B cell (primary cell): ENCODE data around the gene ANTXR1. TPM values are rescaled to one million over a fixed set of nuclear protein-coding genes. Genes with fewer than 3 reads are reported as not detected.

Experiments
- ATAC-seq: fragments of 200-7000 bp; cut with Tn5 transposase; one replicate; pipeline ENCODE4 v1.10.0; 2021; ENCODE audit warnings: low read depth, mild to moderate bottlenecking, moderate number of reproducible peaks, moderate library complexity
- CTCF ChIA-PET: fragments of 350-600 bp; sonication (Branson Sonifier 250); formaldehyde crosslinking; loops from one replicate; lab custom pipeline; 2021; ENCODE audit warnings: antibody characterized with exemption, inconsistent platforms; lab: Charles Lee
- POLR2A ChIA-PET: fragments of 350-600 bp; sonication (Branson Sonifier 250); formaldehyde crosslinking; loops from one replicate; lab custom pipeline; 2021; ENCODE audit warnings: antibody characterized with exemption; lab: Charles Lee
- DNase-seq: peaks from one replicate; pipeline ENCODE4 v3.0.0; 2013
- H2AFZ ChIP-seq: 2 replicates; pipeline ENCODE4 v1.6.1; 2012; ENCODE audit warnings: mild to moderate bottlenecking, low read depth, low read length; ENCODE audit not compliant: insufficient read depth, poor library complexity, severe bottlenecking
- H3K27ac ChIP-seq, 2 donors: 1 replicate in 1 of 2; 2 replicates in 1 of 2; pipeline ENCODE4 v1.5.1; 2012 to 2013; ENCODE audit warnings: low read length in 2 of 2, mild to moderate bottlenecking in 2 of 2, moderate library complexity in 1 of 2
- H3K27me3 ChIP-seq, 4 experiments: fragments of 200-600 bp in 1 of 4; sonication (generic) in 1 of 4; replicated peaks in 1 of 4; 1 replicate in 2 of 4; 2 replicates in 2 of 4; pipeline versions ENCODE4 v1.6.1 to v1.7.0; 2013 to 2016; ENCODE audit warnings: low read length in 3 of 4, mild to moderate bottlenecking in 2 of 4, mixed read lengths in 1 of 4, moderate library complexity in 1 of 4; ENCODE audit not compliant: insufficient read depth in 4 of 4, control insufficient read depth in 3 of 4; ENCODE audit errors: control extremely low read depth in 1 of 4
- H3K36me3 ChIP-seq, 2 experiments: replicated peaks in 1 of 2; 1 replicate in 1 of 2; 2 replicates in 1 of 2; pipeline versions ENCODE4 v1.6.1 to v1.7.1; 2013; ENCODE audit warnings: low read length in 1 of 2; ENCODE audit not compliant: insufficient read depth in 2 of 2, control insufficient read depth in 1 of 2; ENCODE audit errors: control extremely low read depth in 1 of 2, extremely low read depth in 1 of 2
- H3K4me1 ChIP-seq, 2 donors: fragments of 200-600 bp in 1 of 2; sonication (generic) in 1 of 2; 1 replicate in 1 of 2; 2 replicates in 1 of 2; pipeline versions ENCODE4 v1.5.1 to v1.6.1; 2013 to 2017; ENCODE audit warnings: low read length in 2 of 2; ENCODE audit not compliant: control insufficient read depth in 2 of 2, insufficient read depth in 2 of 2
- H3K4me2 ChIP-seq: replicated peaks from 2 replicates; pipeline ENCODE3; 2012; ENCODE audit warnings: mild to moderate bottlenecking, low read depth, low read length; ENCODE audit not compliant: poor library complexity, severe bottlenecking
- H3K4me3 ChIP-seq, 5 experiments: fragments of 200-600 bp in 1 of 5; sonication (generic) in 1 of 5; 1 replicate in 3 of 5; 2 replicates in 2 of 5; pipeline versions ENCODE4 v1.5.1 to v1.7.0; 2011 to 2016; ENCODE audit warnings: low read length in 4 of 5, mild to moderate bottlenecking in 4 of 5, low read depth in 2 of 5, control low read depth in 1 of 5, moderate library complexity in 1 of 5; ENCODE audit not compliant: insufficient read depth in 1 of 5; ENCODE audit errors: control extremely low read depth in 1 of 5, extremely low read depth in 1 of 5
- H3K79me2 ChIP-seq: fragments of 200-600 bp; sonication (generic); one replicate; pipeline ENCODE4 v1.6.0; 2016; ENCODE audit warnings: low read length; ENCODE audit not compliant: control insufficient read depth, insufficient read depth
- H3K9ac ChIP-seq: fragments of 200-600 bp; sonication (generic); 2 replicates; pipeline ENCODE4 v1.6.1; 2017; ENCODE audit warnings: mild to moderate bottlenecking, low read length, moderate library complexity
- H3K9me3 ChIP-seq, 3 donors: one replicate each; pipeline versions ENCODE4 v1.6.1 to v1.7.1; 2013; ENCODE audit warnings: low read length in 2 of 3; ENCODE audit not compliant: control insufficient read depth in 2 of 3, insufficient read depth in 1 of 3; ENCODE audit errors: control extremely low read depth in 1 of 3
- H4K20me1 ChIP-seq: 2 replicates; pipeline ENCODE4 v1.6.0; 2012; ENCODE audit warnings: mild to moderate bottlenecking, low read length; ENCODE audit not compliant: insufficient read depth, control insufficient read depth, poor library complexity, severe bottlenecking
- H3K27ac Mint-ChIP-seq: one replicate; pipeline ENCODE4 v1.8.0; 2021; ENCODE audit warnings: mixed read lengths
- H3K27me3 Mint-ChIP-seq: one replicate; pipeline ENCODE4 v1.8.0; 2021; ENCODE audit warnings: mixed read lengths
- H3K4me1 Mint-ChIP-seq: one replicate; pipeline ENCODE4 v1.8.0; 2021; ENCODE audit warnings: mixed read lengths
- H3K4me3 Mint-ChIP-seq: one replicate; pipeline ENCODE4 v1.8.0; 2021; ENCODE audit warnings: mixed read lengths
- H3K9me3 Mint-ChIP-seq: one replicate; pipeline ENCODE4 v1.8.0; 2022; ENCODE audit warnings: mixed read lengths; ENCODE audit not compliant: insufficient read depth
- CTCF ChIP-seq: fragments of 200-600 bp; IDR thresholded peaks from one replicate; pipeline ENCODE4 v1.8.0; 2022; ENCODE audit warnings: antibody characterized with exemption, mild to moderate bottlenecking
- EZH2 ChIP-seq: IDR thresholded peaks from 2 replicates; pipeline ENCODE4 v1.6.1; 2012; ENCODE audit warnings: borderline replicate concordance, low read depth, mild to moderate bottlenecking, moderate library complexity, low read length; ENCODE audit not compliant: insufficient read depth, poor library complexity, severe bottlenecking
- WGBS: methylation state at CpG from one replicate; pipeline ENCODE4 v1.1.5; 2013; ENCODE audit warnings: missing lambda C conversion rate; ENCODE audit not compliant: insufficient coverage; 5-methylcytosine and 5-hydroxymethylcytosine counted together
- intact Hi-C: fragments of 100-400 bp; cut with micrococcal nuclease; formaldehyde crosslinking; loops from one replicate; pipeline ENCODE4 v1.10.0; 2022
- polyA plus RNA-seq: library from polyadenylated mRNA; depleted of rRNA; stranded (reverse); fragments of >200 nt; gene quantifications from 2 replicates; pipeline ENCODE4 v1.2.3, GENCODE V29; 2012
- total RNA-seq, 2 donors: library from RNA; stranded (reverse); fragments of 120-200 nt in 1 of 2; gene quantifications; 1 replicate in 1 of 2; 2 replicates in 1 of 2; pipeline versions ENCODE4 v1.2.3 to v1.2.4, GENCODE V29; 2013 to 2022

The ANTXR1 gene
- total and polyA plus RNA-seq, 2 donors (not counting 1 experiment from before 2014, with no cell fraction given): not detected

GRCh38 chr2:69073928-69074570 is 61.1 kb downstream of the ANTXR1 start:
- peaks cover 14% of the 10 kb centered on the region for H3K27me3 Mint-ChIP-seq
- no peaks in the 10 kb centered on the region for H3K27me3 ChIP-seq
- no peak overlapping the region for H3K27ac Mint-ChIP-seq
- POLR2A ChIA-PET: no interaction called here
- no peak for DNase-seq
- no peak overlapping the region for H2AFZ ChIP-seq
- intact Hi-C loops: no loop called here
- no peak for ATAC-seq
- no peaks in the 10 kb centered on the region for H3K79me2 ChIP-seq
- no peaks in the 10 kb centered on the region for H3K36me3 ChIP-seq
- H3K4me2 ChIP-seq: no peak overlapping the region
- H3K4me1 ChIP-seq: no peaks in the 10 kb centered on the region
- no peak overlapping the region for H3K27ac ChIP-seq
- H3K4me3 Mint-ChIP-seq: no peak overlapping the region
- no CpG with 5 or more reads among the region's 1 CpG for WGBS
- no peaks in the 10 kb centered on the region for H3K4me1 Mint-ChIP-seq
- no peaks in the 10 kb centered on the region for H3K9me3 Mint-ChIP-seq
- no peaks in the 10 kb centered on the region for H4K20me1 ChIP-seq
- no peak overlapping the region for H3K4me3 ChIP-seq
- H3K9me3 ChIP-seq: no peaks in the 10 kb centered on the region
- TF ChIP-seq EZH2 (no peak), CTCF (no peak)
- CTCF ChIA-PET: no interaction called here
- no peak overlapping the region for H3K9ac ChIP-seq

GRCh38 chr2:69074918-69075317 is 61.9 kb downstream of the ANTXR1 start:
- no peaks in the 10 kb centered on the region for H3K27me3 ChIP-seq
- no peak overlapping the region for H3K4me3 ChIP-seq
- Mint-ChIP-seq H3K4me1 (no peaks in the 10 kb centered on the region), H3K27me3 (peaks cover 22% of the 10 kb centered on the region), H3K27ac (no peak overlapping the region), H3K4me3 (no peak overlapping the region), H3K9me3 (no peaks in the 10 kb centered on the region)
- no peak for ATAC-seq
- H4K20me1 ChIP-seq: no peaks in the 10 kb centered on the region
- H3K4me2 ChIP-seq: no peak overlapping the region
- H3K79me2 ChIP-seq: no peaks in the 10 kb centered on the region
- TF ChIP-seq CTCF: no peak
- H3K4me1 ChIP-seq: no peaks in the 10 kb centered on the region
- no peak for DNase-seq
- WGBS: no CpG with 5 or more reads among the region's 4 CpGs
- H3K9ac ChIP-seq: no peak overlapping the region
- H3K9me3 ChIP-seq: no peaks in the 10 kb centered on the region
- CTCF ChIA-PET: no interaction called here
- POLR2A ChIA-PET: no interaction called here
- no peak overlapping the region for H3K27ac ChIP-seq
- H3K36me3 ChIP-seq: no peaks in the 10 kb centered on the region
- intact Hi-C loops: no loop called here
- no peak overlapping the region for H2AFZ ChIP-seq
